A673 (cell line): ENCODE measurements around the gene CBX1. TPM values are rescaled to one million over a fixed set of nuclear protein-coding genes. Genes with fewer than 3 reads are reported as not detected.

ENCODE experiments used
- BruUV-seq: library from RNA; stranded (reverse); fragments of 400-500 nt; replicated peaks from 2 replicates; lab custom pipeline; 2021; lab: Mats Ljungman, UMichigan
- CTCF ChIA-PET: fragments of 300-600 bp; sonication (Branson Sonifier 250); formaldehyde crosslinking; loops from one replicate; lab custom pipeline; 2022; ENCODE audit warnings: antibody characterized with exemption; lab: Charles Lee
- POLR2A ChIA-PET: fragments of 300-600 bp; sonication (Branson Sonifier 250); formaldehyde crosslinking; loops from one replicate; lab custom pipeline; 2022; ENCODE audit warnings: antibody characterized with exemption; ENCODE audit not compliant: low non-redundant PET; lab: Charles Lee
- DNase-seq: peaks from one replicate; pipeline ENCODE4 v3.0.0-alpha.2; 2015; ENCODE audit warnings: low spot score
- H3K27ac ChIP-seq: fragments of 200-600 bp; sonication (generic); 2 replicates; pipeline ENCODE4 v1.5.1; 2016; ENCODE audit warnings: mixed run types, low read depth, mild to moderate bottlenecking, mixed read lengths, antibody characterized with exemption, low read length; ENCODE audit not compliant: poor library complexity, severe bottlenecking
- H3K27me3 ChIP-seq: fragments of 200-600 bp; sonication (generic); replicated peaks from 2 replicates; pipeline ENCODE4 v1.6.1; 2017; ENCODE audit warnings: mixed run types, low read depth, mild to moderate bottlenecking, mixed read lengths, antibody characterized with exemption, low read length; ENCODE audit not compliant: insufficient read depth, poor library complexity
- H3K36me3 ChIP-seq: fragments of 200-600 bp; sonication (generic); 2 replicates; pipeline ENCODE4 v1.6.1; 2016; ENCODE audit warnings: mixed run types, mild to moderate bottlenecking, mixed read lengths, antibody characterized with exemption, low read length; ENCODE audit not compliant: insufficient read depth, poor library complexity, severe bottlenecking
- H3K4me1 ChIP-seq: fragments of 200-600 bp; sonication (generic); 2 replicates; pipeline ENCODE4 v1.6.1; 2017; ENCODE audit warnings: mixed run types, mild to moderate bottlenecking, mixed read lengths, antibody characterized with exemption, low read length; ENCODE audit not compliant: insufficient read depth, poor library complexity, severe bottlenecking
- H3K4me3 ChIP-seq: fragments of 200-600 bp; sonication (generic); 2 replicates; pipeline ENCODE4 v1.5.1; 2016; ENCODE audit warnings: low read depth, mixed run types, mild to moderate bottlenecking, mixed read lengths, low read length; ENCODE audit not compliant: poor library complexity, severe bottlenecking
- H3K9me3 ChIP-seq: fragments of 200-600 bp; sonication (generic); 2 replicates; pipeline ENCODE4 v1.6.1; 2016; ENCODE audit warnings: mixed run types, low read depth, mild to moderate bottlenecking, mixed read lengths, antibody characterized with exemption, low read length; ENCODE audit not compliant: poor library complexity, severe bottlenecking
- CTCF ChIP-seq: fragments of 300-800, 200-600 bp; sonication (generic); conservative IDR thresholded peaks from 2 replicates; pipeline ENCODE4 v1.5.1; 2017; ENCODE audit warnings: low read depth, mild to moderate bottlenecking, antibody characterized with exemption, low read length, moderate library complexity, mixed read lengths
- EZH2 ChIP-seq: fragments of 200-600 bp; sonication (generic); IDR thresholded peaks from 2 replicates; pipeline ENCODE4 v1.6.1; 2017; ENCODE audit warnings: borderline replicate concordance, low read depth, mild to moderate bottlenecking, mixed read lengths, antibody characterized with exemption, low read length; ENCODE audit not compliant: poor library complexity, severe bottlenecking
- intact Hi-C: fragments of 100-400 bp; cut with micrococcal nuclease; formaldehyde crosslinking; loops from one replicate; pipeline ENCODE4 v1.10.0; 2022; ENCODE audit not compliant: unreplicated experiment
- total RNA-seq: library from RNA; stranded (reverse); gene quantifications from 2 replicates; pipeline ENCODE4 v1.2.3, GENCODE V29; 2021

The CBX1 gene
- total RNA-seq, 1 experiment from 2014 or later: 121 TPM

DNA sequence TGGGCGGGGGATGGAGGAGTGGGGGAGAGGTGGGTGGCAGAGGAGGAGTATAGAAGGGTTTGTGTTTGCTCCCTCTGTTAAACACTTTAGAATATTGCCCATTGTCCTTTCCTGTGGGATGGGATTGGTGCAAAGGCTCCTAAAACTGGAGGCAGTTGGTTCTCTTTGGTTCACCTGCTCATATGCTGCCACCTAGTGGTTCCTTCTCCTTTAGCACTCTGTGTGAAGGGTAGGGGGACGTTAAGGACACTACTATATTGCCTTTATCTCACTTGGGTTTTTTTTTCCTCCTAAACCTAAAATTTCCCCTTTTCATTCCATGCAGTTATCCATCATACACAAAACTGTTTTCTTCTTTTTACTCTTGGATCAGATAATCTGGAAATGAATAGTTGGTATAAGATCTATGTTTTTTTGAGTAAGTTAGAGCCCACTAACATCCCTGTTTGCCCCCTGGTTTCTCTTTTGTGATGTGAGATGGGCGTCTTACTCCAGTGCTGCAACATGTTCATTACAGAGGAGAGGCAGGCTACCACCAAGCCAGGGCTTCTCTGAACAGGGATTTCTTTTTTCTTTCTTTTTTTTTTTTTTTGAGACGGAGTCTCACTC lies 30.0 kb upstream of the CBX1 start:
- H3K36me3 ChIP-seq: no peaks in the 10 kb centered on the region
- H3K4me3 ChIP-seq: no peak overlapping the region
- intact Hi-C loops: loop anchor here (1.0 to 2.0 kb wide), 2 partner anchors 51 to 106 kb away; no protein-coding TSS in a partner anchor
- ChIA-PET POLR2A (no interaction called here), CTCF (interaction anchor here (0.6 to 0.7 kb wide), 10 partner anchors 9 to 467 kb away, joined by 4 to 15 read pairs (median 6); no protein-coding TSS in a partner anchor)
- peak; percentile 86 for DNase-seq
- no peaks in the 10 kb centered on the region for H3K4me1 ChIP-seq
- no peak overlapping the region for H3K27ac ChIP-seq
- no peaks in the 10 kb centered on the region for H3K9me3 ChIP-seq
- H3K27me3 ChIP-seq: no peaks in the 10 kb centered on the region
- no TSS peak for BruUV-seq
- no peak for TF ChIP-seq EZH2
- TF ChIP-seq CTCF: peak; percentile 92

GRCh38 chr17:48129981-48130380 lies 28.7 kb upstream of the CBX1 start:
- Histone ChIP-seq H3K9me3 (no peaks in the 10 kb centered on the region), H3K36me3 (no peaks in the 10 kb centered on the region), H3K27ac (no peak overlapping the region), H3K4me1 (no peaks in the 10 kb centered on the region), H3K27me3 (no peaks in the 10 kb centered on the region), H3K4me3 (no peak overlapping the region)
- intact Hi-C loops: loop anchor here (2.0 kb wide), 1 partner anchor 49 kb away; no protein-coding TSS in a partner anchor
- TF ChIP-seq EZH2: no peak
- TF ChIP-seq CTCF: no peak
- POLR2A ChIA-PET: no interaction called here
- CTCF ChIA-PET: interaction anchor here (0.8 to 0.9 kb wide), 2 partner anchors 103 to 105 kb away, joined by 3 to 4 read pairs; no protein-coding TSS in a partner anchor
- no TSS peak for BruUV-seq
- no peak for DNase-seq

DNA sequence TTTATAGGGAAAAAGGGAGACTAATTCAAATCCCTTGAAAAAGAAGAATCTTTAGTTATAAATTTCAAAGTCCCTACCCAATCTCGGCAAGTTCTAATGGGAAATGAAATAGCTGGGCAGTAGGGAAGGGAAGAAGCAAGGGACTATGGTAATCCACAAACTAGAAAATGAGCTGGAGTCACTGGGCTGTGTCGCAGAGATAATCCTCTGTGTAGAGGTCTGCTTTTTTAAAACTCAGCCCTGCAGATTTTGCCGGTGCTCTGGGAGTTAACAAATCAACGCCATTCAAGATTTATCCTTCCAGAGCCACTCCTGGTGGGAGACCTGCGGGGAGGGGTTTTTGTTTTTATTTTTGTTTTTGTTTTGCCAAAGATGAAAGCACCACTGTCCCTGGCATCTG lies 27.1 kb upstream of the CBX1 start:
- no peak for TF ChIP-seq CTCF
- TF ChIP-seq EZH2: no peak
- no peaks in the 10 kb centered on the region for H3K4me1 ChIP-seq
- no peak for DNase-seq
- BruUV-seq: no TSS peak
- H3K36me3 ChIP-seq: no peaks in the 10 kb centered on the region
- H3K9me3 ChIP-seq: no peaks in the 10 kb centered on the region
- H3K27ac ChIP-seq: no peak overlapping the region
- intact Hi-C loops: no loop called here
- CTCF ChIA-PET: no interaction called here
- no peaks in the 10 kb centered on the region for H3K27me3 ChIP-seq
- POLR2A ChIA-PET: no interaction called here
- no peak overlapping the region for H3K4me3 ChIP-seq
